Occipital lobe (tissue), 2 donors: ENCODE measurements around the gene GDF2. TPM values are rescaled to one million over a fixed set of nuclear protein-coding genes. Genes with fewer than 3 reads are reported as not detected.

Experiments used
- DNase-seq: peaks from one replicate; lab custom pipeline; 2025; lab: John Stamatoyannopoulos, UW
- total RNA-seq: library from RNA; depleted of rRNA; stranded (reverse); fragments of >200 nt; gene quantifications from one replicate; pipeline ENCODE4 v1.2.3, GENCODE V29; 2014

Gene GDF2
- total RNA-seq, 1 donor from 2014 or later = not detected

GRCh38 chr10:47291682-47292081, 30.6 kb upstream of the GDF2 start:
- DNase-seq = no peak

DNA sequence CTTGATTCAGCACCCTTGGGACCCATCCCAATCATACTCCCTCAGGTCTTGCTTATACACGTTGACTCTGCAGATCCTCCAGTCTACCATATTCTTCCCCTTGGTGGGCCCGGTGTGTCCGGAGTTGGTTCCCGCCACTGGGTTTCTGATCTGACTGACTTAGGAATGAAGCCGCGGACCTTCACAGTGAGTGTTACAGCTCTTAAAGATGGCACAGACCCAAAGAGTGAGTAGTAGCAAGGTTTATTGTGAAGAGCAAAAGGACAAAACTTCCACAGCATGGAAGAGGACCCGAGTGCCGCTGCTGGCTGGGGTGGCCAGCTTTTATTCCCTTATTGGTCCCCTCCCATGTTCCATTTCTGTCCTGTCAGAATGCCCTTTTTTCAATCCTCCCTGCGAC, 28.2 kb upstream of the GDF2 start:
- no peak for DNase-seq

DNA sequence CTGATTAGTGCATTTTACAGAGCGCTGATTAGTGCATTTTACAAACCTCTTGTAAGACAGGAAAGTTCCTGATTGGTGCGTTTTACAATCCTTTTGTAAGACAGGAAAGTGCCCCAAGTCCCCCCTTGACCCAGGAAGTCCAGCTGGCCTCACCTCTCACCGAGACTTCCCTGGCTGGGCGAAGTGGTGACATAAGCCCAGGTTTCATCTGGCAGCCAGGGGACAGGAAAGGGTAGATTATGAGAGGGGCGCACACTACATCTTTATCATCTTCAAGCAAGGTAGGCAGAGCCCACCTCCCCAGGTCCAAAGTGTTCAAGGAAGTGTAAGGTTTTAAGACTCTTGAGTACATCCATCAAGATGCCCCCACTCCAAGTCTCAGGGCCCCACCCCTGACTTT, 27.8 kb upstream of the GDF2 start:
- DNase-seq = no peak

DNA sequence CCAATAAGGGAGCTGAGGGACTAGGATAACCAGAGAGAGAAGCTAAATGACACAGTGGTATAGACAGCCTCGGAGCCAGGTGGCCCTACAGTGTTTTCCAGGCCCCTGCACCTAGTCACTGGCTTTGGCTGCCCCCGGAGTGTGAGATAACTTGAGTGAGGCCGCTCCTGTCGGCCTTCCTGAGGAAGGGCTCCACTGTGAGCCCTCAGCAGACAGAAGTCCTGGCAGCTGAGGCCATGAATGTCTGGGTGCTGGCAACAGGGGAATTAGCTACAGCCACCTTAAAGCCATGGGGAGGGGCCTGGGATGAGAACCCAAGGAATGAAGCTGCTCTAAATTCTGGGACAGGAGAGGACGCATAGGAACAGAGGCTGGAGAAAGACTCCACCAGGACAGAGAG, 26.8 kb upstream of the GDF2 start:
- DNase-seq = no peak

GRCh38 chr10:47296156-47296894, 25.9 kb upstream of the GDF2 start:
- DNase-seq = no peak

- no peak for DNase-seq
Observed at GRCh38 chr10:47296941-47297340, 25.3 kb upstream of the GDF2 start.

GRCh38 chr10:47297866-47298540, 24.3 kb upstream of the GDF2 start:
- no peak for DNase-seq

DNA sequence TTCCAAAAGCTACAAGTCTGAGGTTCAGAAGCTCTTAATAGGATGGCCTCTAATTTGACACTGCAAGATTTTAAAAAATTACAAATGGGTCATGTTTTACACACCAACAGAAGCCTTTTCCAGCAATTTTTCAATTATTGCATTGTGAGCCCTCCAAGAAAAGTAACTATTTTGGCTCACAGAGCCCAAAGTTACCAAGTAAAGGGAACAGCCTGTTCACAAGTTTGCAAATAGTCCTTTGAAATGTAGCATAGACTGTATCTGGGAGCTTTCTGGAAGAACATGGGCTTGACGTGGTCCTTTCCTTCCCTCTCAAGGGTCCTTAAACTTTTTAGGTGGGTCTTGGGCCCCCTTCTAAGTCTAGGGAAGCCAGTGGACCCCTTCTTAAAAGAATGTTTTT, 23.5 kb upstream of the GDF2 start:
- no peak for DNase-seq

- DNase-seq = no peak
Observed at GRCh38 chr10:47299611-47300428, 22.4 kb upstream of the GDF2 start, which contains the start of gene GDF10. GDF10 (plus strand) TSS chr10:47300197; CDS start chr10:47300652, 455 bp downstream.

DNA sequence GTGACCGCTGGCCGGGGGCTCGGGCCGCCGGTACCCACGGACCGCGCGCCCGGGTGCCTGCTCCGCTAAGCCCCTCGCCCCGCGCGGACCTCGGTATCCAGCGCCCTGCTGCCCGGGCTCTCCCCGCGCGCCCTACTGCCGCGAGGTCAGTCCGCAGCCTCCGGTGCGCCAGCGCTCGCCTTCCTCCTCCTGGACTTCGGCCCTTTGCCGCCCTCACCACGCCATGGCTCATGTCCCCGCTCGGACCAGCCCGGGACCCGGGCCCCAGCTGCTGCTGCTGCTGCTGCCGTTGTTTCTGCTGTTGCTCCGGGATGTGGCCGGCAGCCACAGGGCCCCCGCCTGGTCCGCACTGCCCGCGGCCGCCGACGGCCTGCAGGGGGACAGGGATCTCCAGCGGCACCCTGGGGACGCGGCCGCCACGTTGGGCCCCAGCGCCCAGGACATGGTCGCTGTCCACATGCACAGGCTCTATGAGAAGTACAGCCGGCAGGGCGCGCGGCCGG, 21.8 kb upstream of the GDF2 start:
- DNase-seq = no peak

DNA sequence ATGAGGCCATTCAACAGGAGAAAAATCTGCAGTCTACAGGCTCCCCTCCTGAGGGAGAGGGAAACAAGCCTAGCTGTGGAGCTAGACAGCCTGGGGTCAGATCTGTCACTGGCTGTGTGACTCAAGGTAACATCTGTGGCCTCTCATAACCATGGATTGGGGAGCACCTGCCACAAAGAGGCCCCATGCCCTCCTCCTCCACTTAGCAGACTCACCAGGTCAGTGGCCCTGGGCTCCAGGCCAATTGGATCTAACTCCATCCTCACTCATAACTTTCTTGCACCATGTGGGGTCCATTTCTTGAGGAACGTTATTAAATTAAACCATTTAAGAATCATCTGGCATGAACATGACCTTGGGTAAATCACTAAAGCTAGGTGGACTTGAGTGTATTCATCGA, 20.4 kb upstream of the GDF2 start:
- no peak for DNase-seq

DNA sequence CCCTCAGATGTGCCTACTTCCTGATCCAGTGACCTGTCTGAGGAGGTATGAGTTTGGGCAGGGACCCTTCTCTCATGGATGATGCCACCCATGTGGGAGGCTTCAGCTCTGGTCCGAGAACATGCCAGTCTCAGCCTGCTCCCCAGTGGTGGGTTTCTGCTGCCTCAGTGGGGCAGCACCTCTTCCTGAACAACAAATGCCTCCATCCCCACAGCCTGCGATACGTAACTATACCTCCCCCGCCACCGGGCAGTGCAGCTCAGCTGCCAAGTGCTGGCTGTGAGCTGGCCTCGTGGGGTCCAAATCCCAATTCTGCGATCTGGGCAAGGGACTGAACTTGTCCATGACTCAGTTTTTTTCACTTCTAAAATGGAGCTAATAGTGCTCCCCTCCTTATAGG, 19.1 kb upstream of the GDF2 start:
- DNase-seq = no peak

DNA sequence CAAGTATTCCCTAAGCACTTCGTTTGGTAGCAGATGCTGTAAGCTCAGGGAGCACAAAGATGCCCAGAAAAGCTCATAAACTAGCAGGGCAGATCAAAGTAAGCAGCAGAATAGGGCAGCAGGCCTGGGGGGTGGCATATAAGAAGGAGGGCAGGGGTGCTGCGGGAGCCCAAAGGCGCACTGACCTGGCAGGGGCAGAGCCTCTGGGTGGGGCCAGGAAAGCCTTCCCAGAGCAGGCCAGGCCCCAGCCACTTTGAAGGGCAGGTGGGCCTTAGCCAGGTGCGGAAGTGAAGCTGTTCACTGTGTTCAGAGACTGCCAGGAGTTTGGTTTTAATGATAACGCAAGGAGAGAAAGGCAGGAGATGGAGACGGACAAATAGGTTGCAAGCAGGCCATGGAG, 18.4 kb upstream of the GDF2 start:
- no peak for DNase-seq

DNA sequence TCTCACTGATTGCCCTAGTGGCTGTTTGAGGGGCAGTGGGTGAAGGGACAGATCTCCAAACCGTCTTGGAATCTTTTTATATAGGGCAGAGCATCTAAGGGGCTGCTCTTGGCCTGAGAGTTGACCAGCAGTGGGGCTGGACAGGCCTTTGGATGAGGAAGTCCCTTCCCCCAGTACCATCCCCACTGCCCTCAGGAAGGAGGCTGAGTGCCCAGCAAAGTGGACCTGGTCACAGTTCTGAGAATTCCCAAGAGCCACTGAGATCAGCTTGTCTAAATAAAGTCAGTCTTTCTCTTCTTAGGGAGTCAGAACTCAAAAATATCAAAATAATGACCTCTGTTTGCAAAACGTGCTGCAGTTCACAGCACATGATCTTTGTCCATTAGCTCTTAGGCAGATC, 16.7 kb upstream of the GDF2 start:
- no peak for DNase-seq

- no peak for DNase-seq
Observed at GRCh38 chr10:47306387-47307210, 15.7 kb upstream of the GDF2 start.

DNA sequence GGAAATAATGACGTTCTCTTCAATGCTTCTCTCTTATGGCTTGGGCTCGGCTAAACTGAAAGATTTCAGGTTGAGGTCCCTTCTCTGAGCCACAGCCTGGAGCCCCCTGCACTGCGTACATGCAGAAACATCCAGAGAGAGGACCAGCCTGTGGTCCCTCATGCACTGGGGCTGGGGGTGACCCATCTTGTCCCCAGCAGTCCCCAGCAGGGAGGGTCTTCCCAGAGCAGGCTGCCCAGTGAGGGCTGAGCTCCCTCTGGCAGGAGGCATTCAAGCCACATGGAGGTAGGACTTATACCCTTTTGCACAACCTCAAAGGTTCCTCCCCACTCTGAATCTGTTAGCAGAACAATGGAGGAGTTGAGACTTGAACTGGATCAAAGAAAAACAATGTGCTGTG, 14.9 kb upstream of the GDF2 start:
- DNase-seq = no peak

DNA sequence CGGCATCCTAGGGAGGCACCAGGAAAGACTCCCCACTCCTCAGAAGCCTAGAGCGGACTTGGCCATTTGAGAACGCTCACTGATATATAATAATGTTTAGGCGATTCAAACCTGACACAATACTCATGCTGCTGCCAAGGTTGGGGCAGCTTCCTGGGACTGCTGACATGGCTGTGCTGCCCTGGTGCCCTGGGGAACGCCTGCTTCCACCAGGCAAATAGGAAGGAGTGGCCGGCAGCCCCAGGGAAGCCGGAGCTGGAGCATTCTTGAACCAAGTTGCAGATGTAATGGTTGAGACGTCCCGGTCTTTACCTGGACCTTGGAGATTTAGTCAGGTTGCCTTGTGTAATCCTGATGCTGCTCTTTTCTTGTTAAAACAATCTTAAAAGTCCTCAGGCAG, 13.5 kb upstream of the GDF2 start:
- DNase-seq = no peak

DNA sequence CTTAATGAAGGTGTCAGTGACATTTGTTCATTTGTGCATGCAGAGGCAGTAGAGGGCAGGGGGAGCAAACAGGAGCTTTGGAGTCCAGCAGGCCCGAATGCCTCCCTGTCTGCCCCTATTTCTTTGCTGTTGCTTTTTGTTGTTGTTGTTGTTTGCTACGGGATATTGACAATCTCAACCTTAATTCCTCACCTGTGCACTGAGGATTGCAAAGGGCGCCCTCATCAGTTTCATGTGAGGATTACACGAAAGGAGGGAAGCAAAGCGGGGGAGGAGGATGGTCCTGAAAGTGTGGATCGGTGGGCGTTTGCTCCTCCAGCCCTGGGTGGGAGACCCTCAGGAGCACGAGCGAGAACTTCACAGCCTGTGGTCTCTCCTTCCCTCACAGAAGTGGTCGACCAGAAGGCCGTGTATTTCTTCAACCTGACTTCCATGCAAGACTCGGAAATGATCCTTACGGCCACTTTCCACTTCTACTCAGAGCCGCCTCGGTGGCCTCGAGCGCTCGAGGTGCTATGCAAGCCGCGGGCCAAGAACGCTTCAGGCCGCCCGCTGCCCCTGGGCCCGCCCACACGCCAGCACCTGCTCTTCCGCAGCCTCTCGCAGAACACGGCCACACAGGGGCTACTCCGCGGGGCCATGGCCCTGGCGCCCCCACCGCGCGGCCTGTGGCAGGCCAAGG, 12.7 kb upstream of the GDF2 start:
- no peak for DNase-seq

DNA sequence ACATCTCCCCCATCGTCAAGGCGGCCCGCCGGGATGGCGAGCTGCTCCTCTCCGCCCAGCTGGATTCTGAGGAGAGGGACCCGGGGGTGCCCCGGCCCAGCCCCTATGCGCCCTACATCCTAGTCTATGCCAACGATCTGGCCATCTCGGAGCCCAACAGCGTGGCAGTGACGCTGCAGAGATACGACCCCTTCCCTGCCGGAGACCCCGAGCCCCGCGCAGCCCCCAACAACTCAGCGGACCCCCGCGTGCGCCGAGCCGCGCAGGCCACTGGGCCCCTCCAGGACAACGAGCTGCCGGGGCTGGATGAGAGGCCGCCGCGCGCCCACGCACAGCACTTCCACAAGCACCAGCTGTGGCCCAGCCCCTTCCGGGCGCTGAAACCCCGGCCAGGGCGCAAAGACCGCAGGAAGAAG, 12.2 kb upstream of the GDF2 start:
- DNase-seq = no peak

DNA sequence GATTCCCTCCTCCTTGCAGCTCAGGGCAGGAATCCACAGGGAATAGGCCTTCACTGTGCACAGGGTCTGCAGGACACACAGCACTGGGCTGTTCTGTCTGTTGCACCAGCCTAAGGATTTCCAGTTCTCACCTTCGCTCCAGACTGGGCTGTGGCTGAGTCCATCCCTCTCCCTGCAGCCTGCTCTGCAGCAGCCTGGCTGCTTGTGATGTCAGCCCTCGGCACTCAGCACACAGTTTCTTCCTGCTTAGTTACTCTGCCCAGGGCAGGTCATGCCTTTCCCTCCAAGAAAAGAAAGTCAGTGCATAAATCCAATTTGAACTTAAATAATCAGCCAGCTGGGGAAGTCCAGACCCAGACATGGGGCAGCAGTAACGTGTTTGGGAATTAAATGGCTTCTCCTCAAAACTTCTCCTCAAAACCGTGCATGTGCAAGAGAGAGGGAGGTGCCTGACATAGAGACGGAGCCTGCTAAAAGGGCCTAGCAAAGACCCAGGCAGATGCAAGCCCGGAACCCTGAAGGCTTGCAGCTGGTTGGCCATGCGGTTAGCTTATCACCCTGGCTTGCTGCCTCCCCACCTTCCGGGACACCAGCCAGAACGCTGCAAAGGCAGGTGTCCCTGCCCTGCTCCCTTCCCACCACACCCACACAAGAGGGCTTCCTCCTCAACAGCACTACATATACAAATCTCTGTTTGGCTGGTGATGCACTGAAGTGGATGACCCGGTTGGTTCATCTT, 10.9 kb upstream of the GDF2 start:
- DNase-seq = no peak
